GM12864 (cell line): ENCODE data around the gene SOX4.

Experiments used
- DNase-seq: peaks from one replicate; pipeline ENCODE4 v3.0.0-alpha.2; 2011; ENCODE audit warnings: low read depth
- H3K4me3 ChIP-seq: 2 replicates; pipeline ENCODE4 v1.5.1; 2011; ENCODE audit warnings: mild to moderate bottlenecking, low read depth, low read length, control low read depth
- TF ChIP-seq, protein P1 (sequence below): IDR thresholded peaks from 2 replicates; pipeline ENCODE4 v1.5.1; 2011; ENCODE audit warnings: low read depth, mild to moderate bottlenecking, moderate library complexity, low read length, control low read depth, inconsistent platforms; ENCODE audit errors: missing control alignments

The SOX4 gene

GRCh38 chr6:21633511-21634109 lies 40.1 kb downstream of the SOX4 start:
- TF ChIP-seq, protein P1, sequence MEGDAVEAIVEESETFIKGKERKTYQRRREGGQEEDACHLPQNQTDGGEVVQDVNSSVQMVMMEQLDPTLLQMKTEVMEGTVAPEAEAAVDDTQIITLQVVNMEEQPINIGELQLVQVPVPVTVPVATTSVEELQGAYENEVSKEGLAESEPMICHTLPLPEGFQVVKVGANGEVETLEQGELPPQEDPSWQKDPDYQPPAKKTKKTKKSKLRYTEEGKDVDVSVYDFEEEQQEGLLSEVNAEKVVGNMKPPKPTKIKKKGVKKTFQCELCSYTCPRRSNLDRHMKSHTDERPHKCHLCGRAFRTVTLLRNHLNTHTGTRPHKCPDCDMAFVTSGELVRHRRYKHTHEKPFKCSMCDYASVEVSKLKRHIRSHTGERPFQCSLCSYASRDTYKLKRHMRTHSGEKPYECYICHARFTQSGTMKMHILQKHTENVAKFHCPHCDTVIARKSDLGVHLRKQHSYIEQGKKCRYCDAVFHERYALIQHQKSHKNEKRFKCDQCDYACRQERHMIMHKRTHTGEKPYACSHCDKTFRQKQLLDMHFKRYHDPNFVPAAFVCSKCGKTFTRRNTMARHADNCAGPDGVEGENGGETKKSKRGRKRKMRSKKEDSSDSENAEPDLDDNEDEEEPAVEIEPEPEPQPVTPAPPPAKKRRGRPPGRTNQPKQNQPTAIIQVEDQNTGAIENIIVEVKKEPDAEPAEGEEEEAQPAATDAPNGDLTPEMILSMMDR, result no peak
- no peak for DNase-seq
- no peak overlapping the region for H3K4me3 ChIP-seq

- TF ChIP-seq, protein P1, result no peak
- H3K4me3 ChIP-seq, result no peak overlapping the region
- no peak for DNase-seq
Observed at GRCh38 chr6:21634582-21634981, 41.0 kb downstream of the SOX4 start.

DNA sequence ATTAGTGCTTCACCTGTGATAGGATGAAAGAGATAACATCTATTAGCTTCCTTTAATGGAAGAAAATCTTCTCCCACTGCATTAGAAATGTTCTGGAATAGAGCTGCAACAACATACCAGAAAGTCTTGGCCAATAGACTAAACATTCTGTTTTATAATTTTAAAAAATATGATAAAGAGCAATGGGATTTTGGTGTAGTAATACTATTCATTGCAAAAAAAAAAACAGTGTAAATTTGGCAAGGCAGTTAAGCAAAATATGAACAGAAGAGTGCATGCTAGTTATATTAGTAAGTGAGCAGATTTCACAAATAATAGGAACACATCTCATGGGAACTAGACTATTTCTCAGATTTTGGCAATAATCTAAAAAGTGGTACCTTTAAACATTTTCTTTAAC lies 43.3 kb downstream of the SOX4 start:
- DNase-seq, result no peak
- H3K4me3 ChIP-seq, result no peak overlapping the region
- TF ChIP-seq, protein P1, result no peak

GRCh38 chr6:21639316-21639715 lies 45.8 kb downstream of the SOX4 start:
- no peak for DNase-seq
- TF ChIP-seq, protein P1, result no peak

More at GRCh38 chr6:21639316-21639715, 45.8 kb downstream of the SOX4 start:
- H3K4me3 ChIP-seq, result no peak overlapping the region
